Neural progenitor cell (in vitro differentiated cells): ENCODE results near the gene ARF6.

Experiments used
- CTCF ChIP-seq: fragments of 200-600 bp; sonication (generic); IDR thresholded peaks from 2 replicates; pipeline ENCODE4 v1.5.1; 2017; ENCODE audit warnings: antibody characterized with exemption, mild to moderate bottlenecking
- EZH2 ChIP-seq: fragments of 200-600 bp; sonication (generic); IDR thresholded peaks from 2 replicates; pipeline ENCODE4 v1.6.1; 2017; ENCODE audit warnings: antibody characterized with exemption, mild to moderate bottlenecking, moderate library complexity

- TF ChIP-seq CTCF = no peak
- no peak for TF ChIP-seq EZH2
Observed at GRCh38 chr14:49935526-49935925, 42.6 kb downstream of the ARF6 start.
